GM18909 (cell line): ENCODE measurements around the gene ATP6V0E2.

ENCODE experiments used
- ATAC-seq: cut with Tn5 transposase; IDR thresholded peaks from one replicate; pipeline ENCODE4 v1.9.1; 2021; ENCODE audit warnings: mild to moderate bottlenecking; ENCODE audit not compliant: unreplicated experiment, poor library complexity

ATP6V0E2 gene

GRCh38 chr7:149838224-149838991 is 35.4 kb upstream of the ATP6V0E2 start, which contains the start of gene ZNF862:
TSS of gene ZNF862 (plus strand) at chr7:149838375. CDS start at chr7:149838612, 237 bp downstream.
- peak; percentile 99 for ATAC-seq

GRCh38 chr7:149838992-149839408 is 34.8 kb upstream of the ATP6V0E2 start:
- ATAC-seq, result no peak

GRCh38 chr7:149839933-149840332 is 33.8 kb upstream of the ATP6V0E2 start:
- ATAC-seq, result no peak

- ATAC-seq, result no peak
These were observed 30.2 kb upstream of the ATP6V0E2 start for GRCh38 chr7:149843566-149843965.

- no peak for ATAC-seq
These were observed 29.3 kb upstream of the ATP6V0E2 start for GRCh38 chr7:149844445-149844844.

- no peak for ATAC-seq
These were observed 28.4 kb upstream of the ATP6V0E2 start for GRCh38 chr7:149845257-149845980.

- no peak for ATAC-seq
These were observed 27.7 kb upstream of the ATP6V0E2 start for GRCh38 chr7:149846021-149846420.

- ATAC-seq, result peak; percentile 78
These were observed 27.2 kb upstream of the ATP6V0E2 start for GRCh38 chr7:149846436-149847046.

- no peak for ATAC-seq
These were observed 24.6 kb upstream of the ATP6V0E2 start for GRCh38 chr7:149849174-149849573.

GRCh38 chr7:149850007-149850594 is 23.7 kb upstream of the ATP6V0E2 start:
- no peak for ATAC-seq

GRCh38 chr7:149850716-149851115 is 23.1 kb upstream of the ATP6V0E2 start:
- ATAC-seq, result no peak

- ATAC-seq, result no peak
These were observed 22.3 kb upstream of the ATP6V0E2 start for GRCh38 chr7:149851449-149851848.

GRCh38 chr7:149853157-149853556 is 20.6 kb upstream of the ATP6V0E2 start:
- ATAC-seq, result no peak

GRCh38 chr7:149854611-149855360 is 19.0 kb upstream of the ATP6V0E2 start:
- no peak for ATAC-seq

GRCh38 chr7:149855361-149856305 is 18.1 kb upstream of the ATP6V0E2 start:
- no peak for ATAC-seq

- no peak for ATAC-seq
These were observed 17.2 kb upstream of the ATP6V0E2 start for GRCh38 chr7:149856583-149856982.

GRCh38 chr7:149859369-149859768 is 14.4 kb upstream of the ATP6V0E2 start:
- no peak for ATAC-seq

- ATAC-seq, result no peak
These were observed 13.9 kb upstream of the ATP6V0E2 start for GRCh38 chr7:149859876-149860275.
